Memory B cell (primary cell): ENCODE measurements around the gene ZFHX2.

Experiments used
- ATAC-seq: fragments of 150-1000 bp; cut with Tn5 transposase; 2 replicates; pipeline ENCODE4 v1.10.0; 2021; ENCODE audit warnings: low read depth, mild to moderate bottlenecking, moderate library complexity
- DNase-seq, 2 donors: peaks; one replicate each; pipeline ENCODE4 v3.0.0; 2022; ENCODE audit warnings: low spot score in 2 of 2
- H3K27ac Mint-ChIP-seq: one replicate; pipeline ENCODE4 v1.8.0; 2022; ENCODE audit warnings: mild to moderate bottlenecking, moderate library complexity, mixed read lengths
- H3K27me3 Mint-ChIP-seq: one replicate; pipeline ENCODE4 v1.8.0; 2022; ENCODE audit warnings: mixed read lengths
- H3K36me3 Mint-ChIP-seq: one replicate; pipeline ENCODE4 v1.8.0; 2022; ENCODE audit warnings: mild to moderate bottlenecking, mixed read lengths
- H3K4me1 Mint-ChIP-seq: one replicate; pipeline ENCODE4 v1.8.0; 2022; ENCODE audit warnings: mixed read lengths
- H3K4me3 Mint-ChIP-seq: one replicate; pipeline ENCODE4 v1.8.0; 2022; ENCODE audit warnings: mild to moderate bottlenecking, moderate library complexity, mixed read lengths
- H3K9me3 Mint-ChIP-seq: one replicate; pipeline ENCODE4 v1.8.0; 2022; ENCODE audit warnings: mixed read lengths

The ZFHX2 gene

GRCh38 chr14:23478109-23478759 is 73.3 kb downstream of the ZFHX2 start:
- peak; percentile 79 for ATAC-seq
- Mint-ChIP-seq H3K27me3 (no peaks in the 10 kb centered on the region), H3K27ac (peak overlapping the region; percentile 41), H3K4me1 (peaks cover 8% of the 10 kb centered on the region), H3K9me3 (no peaks in the 10 kb centered on the region), H3K4me3 (no peak overlapping the region), H3K36me3 (peaks cover 29% of the 10 kb centered on the region)
- DNase-seq, result peak; percentile 57

GRCh38 chr14:23470947-23471346 is 80.6 kb downstream of the ZFHX2 start:
- Mint-ChIP-seq H3K4me1 (peaks cover 4% of the 10 kb centered on the region), H3K9me3 (no peaks in the 10 kb centered on the region), H3K27ac (peak overlapping the region; percentile 9), H3K4me3 (peak overlapping the region; percentile 54), H3K27me3 (no peaks in the 10 kb centered on the region), H3K36me3 (peaks cover 14% of the 10 kb centered on the region)
- ATAC-seq (no peak), DNase-seq (no peak)
